Adrenal gland (tissue), 5 donors: Measurements from ENCODE around the gene HDAC4.

Source experiments
- POLR2A ChIP-seq, 2 donors: fragments of 450-650 bp; IDR thresholded peaks; one replicate each; pipeline ENCODE4 v1.6.1; 2017; ENCODE audit warnings: antibody characterized with exemption in 2 of 2, mild to moderate bottlenecking in 2 of 2, moderate library complexity in 1 of 2
- TF ChIP-seq, protein P1 (sequence below), 6 experiments: fragments of 450-650 bp in 4 of 6; fragments of 200-600 bp in 2 of 6; sonication (generic) in 1 of 6; IDR thresholded peaks; 1 replicate in 5 of 6; 2 replicates in 1 of 6; pipeline versions ENCODE4 v1.5.1 to v1.8.0; 2016 to 2021; ENCODE audit warnings: antibody characterized with exemption in 6 of 6, mild to moderate bottlenecking in 2 of 6, moderate library complexity in 1 of 6
- donor health status: DM: no; HTN: no; CAD: no.

DNA sequence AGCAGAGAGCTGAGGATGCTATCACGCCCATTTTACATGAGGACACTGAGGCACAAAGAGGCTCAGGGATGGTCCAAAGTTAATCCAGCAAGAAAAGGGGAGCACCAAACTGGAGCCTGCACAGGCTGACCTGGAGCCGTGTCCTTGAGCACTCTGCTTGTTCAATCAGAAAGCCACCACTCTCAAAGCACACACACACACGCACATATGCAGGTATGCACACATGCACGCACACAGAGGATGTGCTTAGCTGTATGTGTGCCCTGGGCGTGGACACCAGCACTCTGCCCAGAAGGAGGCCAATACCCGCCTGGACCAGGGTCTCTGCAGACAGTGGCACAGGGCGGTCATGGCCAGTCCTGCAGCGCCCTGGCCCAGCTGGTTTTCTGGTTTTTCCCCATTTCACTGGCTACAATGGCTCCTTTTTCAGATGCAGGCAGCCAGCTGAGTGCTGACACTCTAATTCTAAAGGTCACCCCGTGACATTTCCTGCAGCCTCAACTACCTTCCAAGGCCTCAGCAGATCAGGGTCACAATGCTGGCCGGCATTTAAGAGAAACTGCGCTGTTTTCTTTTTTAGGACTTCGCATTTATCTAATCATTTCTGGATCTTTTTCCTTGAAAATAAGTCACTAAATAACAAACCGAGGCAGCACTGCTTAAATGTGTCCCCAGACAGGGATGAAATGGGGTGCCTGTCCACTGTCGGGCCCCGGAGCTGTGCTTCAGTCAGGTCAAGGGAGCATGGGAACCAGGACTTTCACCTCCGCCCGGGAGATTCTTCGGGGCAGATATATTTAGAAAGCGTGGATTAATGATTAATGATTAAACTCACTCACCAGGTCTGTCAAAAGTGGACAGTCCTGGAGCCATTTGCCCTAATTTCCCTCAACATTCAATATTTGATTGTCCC, 104.5 kb downstream of the HDAC4 start:
- TF ChIP-seq, protein P1, sequence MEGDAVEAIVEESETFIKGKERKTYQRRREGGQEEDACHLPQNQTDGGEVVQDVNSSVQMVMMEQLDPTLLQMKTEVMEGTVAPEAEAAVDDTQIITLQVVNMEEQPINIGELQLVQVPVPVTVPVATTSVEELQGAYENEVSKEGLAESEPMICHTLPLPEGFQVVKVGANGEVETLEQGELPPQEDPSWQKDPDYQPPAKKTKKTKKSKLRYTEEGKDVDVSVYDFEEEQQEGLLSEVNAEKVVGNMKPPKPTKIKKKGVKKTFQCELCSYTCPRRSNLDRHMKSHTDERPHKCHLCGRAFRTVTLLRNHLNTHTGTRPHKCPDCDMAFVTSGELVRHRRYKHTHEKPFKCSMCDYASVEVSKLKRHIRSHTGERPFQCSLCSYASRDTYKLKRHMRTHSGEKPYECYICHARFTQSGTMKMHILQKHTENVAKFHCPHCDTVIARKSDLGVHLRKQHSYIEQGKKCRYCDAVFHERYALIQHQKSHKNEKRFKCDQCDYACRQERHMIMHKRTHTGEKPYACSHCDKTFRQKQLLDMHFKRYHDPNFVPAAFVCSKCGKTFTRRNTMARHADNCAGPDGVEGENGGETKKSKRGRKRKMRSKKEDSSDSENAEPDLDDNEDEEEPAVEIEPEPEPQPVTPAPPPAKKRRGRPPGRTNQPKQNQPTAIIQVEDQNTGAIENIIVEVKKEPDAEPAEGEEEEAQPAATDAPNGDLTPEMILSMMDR (IDR thresholded peaks at IDR 0.05) = no peak
- no peak for TF ChIP-seq POLR2A (IDR thresholded peaks at IDR 0.05)
